SK-N-DZ (cell line): ENCODE measurements around the gene RALGPS1.
A peak's percentile ranks its signal among the peaks of the same experiment; 100 is the strongest.

ENCODE experiments used
- DNase-seq: peaks from one replicate; pipeline ENCODE4 v3.0.0-alpha.2; 2015; ENCODE audit warnings: low spot score

RALGPS1 gene

GRCh38 chr9:127185931-127186781 is 271.6 kb downstream of the RALGPS1 start:
- no peak for DNase-seq

GRCh38 chr9:127186806-127187205 is 272.2 kb downstream of the RALGPS1 start:
- no peak for DNase-seq

- no peak for DNase-seq
Observed at GRCh38 chr9:127187231-127187956, 272.8 kb downstream of the RALGPS1 start.

- DNase-seq, result no peak
Observed at GRCh38 chr9:127188396-127188795, 273.8 kb downstream of the RALGPS1 start.

- no peak for DNase-seq
Observed at GRCh38 chr9:127189628-127190027, 275.0 kb downstream of the RALGPS1 start.

GRCh38 chr9:127192744-127193143 is 278.2 kb downstream of the RALGPS1 start:
- no peak for DNase-seq

GRCh38 chr9:127193483-127193882 is 278.9 kb downstream of the RALGPS1 start:
- no peak for DNase-seq

GRCh38 chr9:127194881-127195713 is 280.5 kb downstream of the RALGPS1 start:
- no peak for DNase-seq

GRCh38 chr9:127195976-127196825 is 281.6 kb downstream of the RALGPS1 start:
- DNase-seq, result no peak

- DNase-seq, result no peak
Observed at GRCh38 chr9:127196826-127197145, 282.2 kb downstream of the RALGPS1 start.

- DNase-seq, result no peak
Observed at GRCh38 chr9:127197186-127197860, 282.7 kb downstream of the RALGPS1 start.

GRCh38 chr9:127197861-127198430 is 283.4 kb downstream of the RALGPS1 start:
- no peak for DNase-seq

GRCh38 chr9:127198587-127198986 is 284.0 kb downstream of the RALGPS1 start:
- no peak for DNase-seq

- DNase-seq, result peak; percentile 84
Observed at GRCh38 chr9:127199001-127199791, 284.6 kb downstream of the RALGPS1 start.

- no peak for DNase-seq
Observed at GRCh38 chr9:127200106-127200862, 285.7 kb downstream of the RALGPS1 start.

GRCh38 chr9:127201071-127201541 is 286.5 kb downstream of the RALGPS1 start:
- DNase-seq, result no peak

- no peak for DNase-seq
Observed at GRCh38 chr9:127201731-127202130, 287.1 kb downstream of the RALGPS1 start.

- peak; percentile 41 for DNase-seq
Observed at GRCh38 chr9:127202461-127203169, 288.0 kb downstream of the RALGPS1 start.
